Panc1 (cell line): Measurements from ENCODE around the gene CCDC68. TPM values are rescaled to one million over a fixed set of nuclear protein-coding genes. Genes with fewer than 3 reads are reported as not detected.

Source experiments
- ATAC-seq: fragments of 200-7000 bp; cut with Tn5 transposase; 2 replicates; pipeline ENCODE4 v1.9.1; 2020; ENCODE audit warnings: mild to moderate bottlenecking, moderate library complexity
- BruUV-seq: library from RNA; stranded (reverse); fragments of 400-500 nt; replicated peaks from 2 replicates; lab custom pipeline; 2021; lab: Mats Ljungman, UMichigan
- CTCF ChIA-PET: fragments of 300-600 bp; sonication (Branson Sonifier 250); formaldehyde crosslinking; loops from one replicate; lab custom pipeline; 2022; ENCODE audit warnings: antibody characterized with exemption; lab: Charles Lee
- POLR2A ChIA-PET: fragments of 300-600 bp; sonication (Branson Sonifier 250); formaldehyde crosslinking; loops from one replicate; lab custom pipeline; 2022; ENCODE audit warnings: antibody characterized with exemption; lab: Charles Lee
- DNase-seq: peaks from one replicate; pipeline ENCODE4 v3.0.0-alpha.2; 2010; ENCODE audit warnings: low read depth, low spot score
- H3K27ac ChIP-seq: 2 replicates; pipeline ENCODE4 v1.5.1; 2011; ENCODE audit warnings: mild to moderate bottlenecking, low read length, inconsistent platforms
- H3K27me3 ChIP-seq: fragments of 200-500 bp; sonication (Bioruptor generic); 2 replicates; pipeline ENCODE4 v1.6.0; 2014; ENCODE audit warnings: low read length, inconsistent platforms; ENCODE audit not compliant: control insufficient read depth, insufficient read depth
- H3K36me3 ChIP-seq: fragments of 200-500 bp; sonication (Bioruptor generic); 2 replicates; pipeline ENCODE4 v1.5.1; 2014; ENCODE audit warnings: inconsistent platforms, mild to moderate bottlenecking, low read length, moderate library complexity; ENCODE audit not compliant: control insufficient read depth, insufficient read depth
- H3K4me1 ChIP-seq: 2 replicates; pipeline ENCODE4 v1.5.1; 2011; ENCODE audit warnings: inconsistent platforms, mild to moderate bottlenecking, low read length, moderate library complexity; ENCODE audit not compliant: control insufficient read depth, insufficient read depth
- H3K4me3 ChIP-seq, 2 experiments: 2 replicates each; pipeline ENCODE4 v1.5.1; 2011 to 2012; ENCODE audit warnings: low read depth in 2 of 2, low read length in 2 of 2, mild to moderate bottlenecking in 2 of 2, inconsistent platforms in 1 of 2, moderate library complexity in 1 of 2
- H3K9me3 ChIP-seq: fragments of 200-500 bp; sonication (Bioruptor generic); 2 replicates; pipeline ENCODE4 v1.5.1; 2014; ENCODE audit warnings: low read depth, mild to moderate bottlenecking, inconsistent platforms, low read length, moderate library complexity; ENCODE audit not compliant: control insufficient read depth, insufficient read depth
- CTCF ChIP-seq: fragments of 450-650 bp; IDR thresholded peaks from 2 replicates; pipeline ENCODE4 v1.5.1; 2017; ENCODE audit warnings: mild to moderate bottlenecking
- POLR2AphosphoS5 ChIP-seq: IDR thresholded peaks from 2 replicates; pipeline ENCODE4 v1.6.1; 2012; ENCODE audit warnings: mild to moderate bottlenecking, low read depth, low read length, moderate library complexity
- REST ChIP-seq, 2 experiments: IDR thresholded peaks; 2 replicates each; pipeline ENCODE4 v1.6.1; 2011 to 2012; ENCODE audit warnings: low read depth in 2 of 2, control low read depth in 1 of 2, low read length in 1 of 2, mild to moderate bottlenecking in 1 of 2, moderate library complexity in 1 of 2; ENCODE audit not compliant: insufficient read depth in 1 of 2
- SIN3A ChIP-seq: IDR thresholded peaks from 2 replicates; pipeline ENCODE4 v1.6.1; 2012; ENCODE audit warnings: low read depth, mild to moderate bottlenecking, low read length, moderate library complexity, borderline replicate concordance; ENCODE audit not compliant: insufficient read depth
- TCF7L2 ChIP-seq: IDR thresholded peaks from 2 replicates; pipeline ENCODE4 v1.6.1; 2011; ENCODE audit warnings: mild to moderate bottlenecking, low read depth, low read length, inconsistent platforms
- in situ Hi-C: cut with HindIII; loops from 2 replicates; pipeline ENCODE4 v1.10.0; 2016; ENCODE audit warnings: low sequenced_read_pairs, low pct_unique_long_range_greater_than_20kb
- intact Hi-C: fragments of 100-400 bp; cut with micrococcal nuclease; formaldehyde crosslinking; loops from one replicate; pipeline ENCODE4 v1.10.0; 2022; ENCODE audit not compliant: unreplicated experiment
- total RNA-seq: library from RNA; stranded (reverse); gene quantifications from one replicate; pipeline ENCODE4 v1.2.1, GENCODE V29; 2021; ENCODE audit not compliant: unreplicated experiment

The CCDC68 gene
- total RNA-seq, 1 experiment from 2014 or later = 0.41 TPM

- DNase-seq = no peak
- no TSS peak for BruUV-seq
Measured at GRCh38 chr18:54878659-54879358, 80.5 kb downstream of the CCDC68 start.

GRCh38 chr18:54878159-54878622, 81.1 kb downstream of the CCDC68 start:
- no TSS peak for BruUV-seq

More at GRCh38 chr18:54878659-54879358, 80.5 kb downstream of the CCDC68 start:
- POLR2A ChIA-PET = no interaction called here
- Histone ChIP-seq H3K36me3 (no peaks in the 10 kb centered on the region), H3K4me1 (no peaks in the 10 kb centered on the region), H3K9me3 (no peaks in the 10 kb centered on the region), H3K4me3 (no peak overlapping the region), H3K27me3 (no peaks in the 10 kb centered on the region), H3K27ac (no peak overlapping the region)
- ATAC-seq = no peak
- CTCF ChIA-PET = no interaction called here
- in situ Hi-C loops = no loop called here
- TF ChIP-seq TCF7L2 (no peak), POLR2AphosphoS5 (no peak), REST (IDR thresholded peaks at IDR 0.05; ENCODE audit: insufficient read depth in 1 of 2, low read depth in 2 of 2, low read length in 1 of 2) (no peak), SIN3A (no peak), CTCF (no peak)
- intact Hi-C loops = no loop called here

More at GRCh38 chr18:54878159-54878622, 81.1 kb downstream of the CCDC68 start:
- ATAC-seq (no peak), DNase-seq (no peak)
- CTCF ChIA-PET = no interaction called here
- TF ChIP-seq TCF7L2 (no peak), POLR2AphosphoS5 (no peak), REST (IDR thresholded peaks at IDR 0.05; ENCODE audit: insufficient read depth in 1 of 2, low read depth in 2 of 2, low read length in 1 of 2) (no peak), CTCF (no peak), SIN3A (no peak)
- POLR2A ChIA-PET = no interaction called here
- in situ Hi-C loops = no loop called here
- Histone ChIP-seq H3K27me3 (no peaks in the 10 kb centered on the region), H3K9me3 (no peaks in the 10 kb centered on the region), H3K4me1 (no peaks in the 10 kb centered on the region), H3K36me3 (no peaks in the 10 kb centered on the region), H3K4me3 (no peak overlapping the region), H3K27ac (no peak overlapping the region)
- intact Hi-C loops = no loop called here
